Measurements from ENCODE around the gene ADCK2.

DNA sequence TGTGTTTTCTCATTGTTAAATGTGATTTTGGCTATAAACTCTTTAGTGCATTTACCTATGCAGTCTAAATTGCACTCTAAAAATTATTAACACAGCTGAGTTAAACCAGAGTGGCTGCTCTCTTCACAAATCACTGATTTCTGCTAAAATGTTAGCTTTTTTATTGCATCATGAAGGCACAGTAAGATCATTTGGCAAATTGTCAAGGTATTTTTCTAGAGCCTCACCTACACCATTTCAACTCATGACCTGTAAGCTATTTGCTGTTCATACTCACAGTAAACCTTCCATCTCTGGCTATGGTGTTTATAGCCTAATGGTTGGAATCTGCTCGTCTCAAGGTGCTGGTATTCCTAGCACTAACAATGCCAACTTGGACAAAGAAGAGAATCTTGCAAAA lies 49.5 kb downstream of the ADCK2 start:
- TF ChIP-seq CTCF (IDR thresholded peaks at IDR 0.05) (no peak), POLR2A (IDR thresholded peaks at IDR 0.05) (no peak)
